ENCODE results near the gene DHCR7. TPM values are rescaled to one million over a fixed set of nuclear protein-coding genes. Genes with fewer than 3 reads are reported as not detected.

Gene DHCR7
- total and polyA plus RNA-seq, 2 experiments from 2014 or later = 50.0 to 158 TPM

- Histone ChIP-seq H3K27ac (no peak overlapping the region), H3K9me3 (ENCODE audit: low read depth) (no peaks in the 10 kb centered on the region), H3K27me3 (no peaks in the 10 kb centered on the region), H3K4me3 (peak overlapping the region; percentile 39), H3K36me3 (peaks cover 14% of the 10 kb centered on the region), H3K4me1 (ENCODE audit: low read depth) (peaks cover 11% of the 10 kb centered on the region)
- TF ChIP-seq CTCF (IDR thresholded peaks at IDR 0.05; ENCODE audit: low read depth, low read length) = no peak
- DNase-seq (ENCODE audit: low read depth in 1 of 2, low spot score in 1 of 2) = no peak
Observed at GRCh38 chr11:71453918-71454304, 5.7 kb upstream of the DHCR7 start.

- H3K27me3 ChIP-seq = no peaks in the 10 kb centered on the region
- no peak within 1 kb of the TSS for H3K27ac ChIP-seq
- H3K4me1 ChIP-seq (ENCODE audit: low read depth) = peaks cover 11% of the 10 kb centered on the region
- H3K36me3 ChIP-seq = peaks cover 12% of the 10 kb centered on the region
- peak within 1 kb of the TSS; percentile 39 for H3K4me3 ChIP-seq
- DNase-seq (ENCODE audit: low read depth in 1 of 2, low spot score in 1 of 2) = peak; percentile 95 to 98
- no peaks in the 10 kb centered on the region for H3K9me3 ChIP-seq (ENCODE audit: low read depth)
- no peak for TF ChIP-seq CTCF (IDR thresholded peaks at IDR 0.05; ENCODE audit: low read depth, low read length)
Observed at GRCh38 chr11:71453037-71453917, 5.1 kb upstream of the DHCR7 start, which contains the start of gene NADSYN1. TSS of gene NADSYN1 (plus strand) at chr11:71453203. CDS start at chr11:71453297, 94 bp downstream.

GRCh38 chr11:71452199-71453036 is 4.2 kb upstream of the DHCR7 start:
- Histone ChIP-seq H3K4me3 (peak overlapping the region; percentile 39), H3K9me3 (ENCODE audit: low read depth) (no peaks in the 10 kb centered on the region), H3K27me3 (no peaks in the 10 kb centered on the region), H3K36me3 (peaks cover 10% of the 10 kb centered on the region), H3K4me1 (ENCODE audit: low read depth) (peaks cover 11% of the 10 kb centered on the region), H3K27ac (no peak overlapping the region)
- no peak for TF ChIP-seq CTCF (IDR thresholded peaks at IDR 0.05; ENCODE audit: low read depth, low read length)
- peak; percentile 23 to 61 for DNase-seq (ENCODE audit: low read depth in 1 of 2, low spot score in 1 of 2)

GRCh38 chr11:71451596-71452198 is 3.5 kb upstream of the DHCR7 start:
- H3K27ac ChIP-seq = no peak overlapping the region
- H3K27me3 ChIP-seq = no peaks in the 10 kb centered on the region
- H3K9me3 ChIP-seq (ENCODE audit: low read depth) = no peaks in the 10 kb centered on the region
- DNase-seq (ENCODE audit: low read depth in 1 of 2, low spot score in 1 of 2) = peak in 1 of 2 donors; percentile 50
- peaks cover 16% of the 10 kb centered on the region for H3K4me1 ChIP-seq (ENCODE audit: low read depth)
- peak overlapping the region; percentile 39 for H3K4me3 ChIP-seq
- H3K36me3 ChIP-seq = peaks cover 10% of the 10 kb centered on the region
- TF ChIP-seq CTCF (IDR thresholded peaks at IDR 0.05; ENCODE audit: low read depth, low read length) = no peak

GRCh38 chr11:71450939-71451338 is 2.7 kb upstream of the DHCR7 start:
- Histone ChIP-seq H3K27ac (no peak overlapping the region), H3K9me3 (ENCODE audit: low read depth) (no peaks in the 10 kb centered on the region), H3K27me3 (no peaks in the 10 kb centered on the region), H3K4me3 (no peak overlapping the region), H3K36me3 (peaks cover 10% of the 10 kb centered on the region), H3K4me1 (ENCODE audit: low read depth) (peaks cover 16% of the 10 kb centered on the region)
- no peak for DNase-seq (ENCODE audit: low read depth in 1 of 2, low spot score in 1 of 2)
- no peak for TF ChIP-seq CTCF (IDR thresholded peaks at IDR 0.05; ENCODE audit: low read depth, low read length)
